HG03280 (cell line): ENCODE data around the gene C12orf76.
A peak's percentile ranks its signal among the peaks of the same experiment; 100 is the strongest.
"Not testable (repeated sequence)": the region's sequence is repeated elsewhere in the genome, so short reads cannot be mapped to it uniquely, and the experiment has no call there.

Experiments used
- ATAC-seq: cut with Tn5 transposase; IDR thresholded peaks from one replicate; pipeline ENCODE4 v1.9.1; 2021; ENCODE audit warnings: mild to moderate bottlenecking, moderate library complexity; ENCODE audit not compliant: unreplicated experiment

C12orf76 gene

GRCh38 chr12:110048242-110049027, at the start of gene C12orf76:
TSS of gene C12orf76 (minus strand) at chr12:110048522. CDS start at chr12:110048495, 27 bp downstream.
- peak; percentile 99 for ATAC-seq

DNA sequence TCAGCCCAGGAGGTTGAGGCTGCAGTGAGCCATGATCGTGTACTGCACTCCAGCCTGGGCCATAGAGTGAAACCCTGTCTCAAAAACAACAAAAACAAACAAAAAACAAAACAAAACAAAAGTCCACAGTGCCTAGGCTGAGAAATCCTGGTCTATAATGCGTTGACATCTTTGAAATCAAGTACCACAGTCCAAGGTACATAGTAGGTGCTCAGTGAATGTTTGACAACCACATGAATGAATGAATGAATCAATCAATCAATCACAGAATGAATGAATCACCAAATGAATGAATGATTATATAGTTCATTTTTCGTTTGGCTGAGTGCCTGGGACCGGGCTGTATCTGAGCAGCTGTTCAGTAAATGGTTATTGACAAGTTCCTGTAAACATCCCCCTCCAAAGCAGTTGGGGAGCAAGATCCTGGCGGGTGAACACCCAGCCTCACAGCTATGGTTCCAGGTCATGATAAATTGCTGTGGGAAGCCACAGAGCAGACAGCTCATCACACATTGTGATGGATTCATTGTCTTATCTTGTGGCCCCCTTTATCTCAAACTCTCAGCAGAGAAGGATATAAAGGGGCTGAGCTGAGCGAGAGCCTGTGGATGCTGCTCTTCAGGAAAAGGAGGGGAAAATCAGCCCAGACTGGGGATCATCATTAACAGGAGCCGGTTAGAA, 45.4 kb upstream of the C12orf76 start:
- ATAC-seq, result no peak

DNA sequence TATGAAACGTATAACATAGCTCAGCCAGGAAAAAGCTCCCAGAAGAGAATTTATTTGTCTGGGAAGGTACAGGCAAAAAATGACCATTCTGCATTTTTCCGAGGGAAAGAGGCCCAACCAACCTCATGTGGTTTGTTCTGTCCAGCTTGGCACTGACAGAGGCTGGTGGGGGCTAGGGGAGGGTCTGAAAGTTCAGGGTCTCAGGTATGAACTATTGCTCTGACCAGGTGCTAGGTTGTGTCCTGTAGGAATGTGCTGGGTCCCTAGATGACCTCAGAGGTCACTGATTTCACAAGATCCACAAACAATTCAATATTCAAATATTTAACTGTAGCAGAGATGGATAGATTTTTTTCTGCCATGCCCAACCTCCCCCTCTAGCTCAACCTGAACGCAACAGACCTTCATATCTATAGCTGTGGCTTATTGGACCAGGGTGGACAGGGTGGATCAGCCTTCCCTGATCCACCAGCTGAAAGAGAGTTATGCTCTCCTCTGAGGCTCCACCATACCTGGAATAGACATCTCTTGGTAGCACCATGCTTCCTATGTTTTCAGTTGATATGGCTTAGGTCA, 42.9 kb upstream of the C12orf76 start:
- ATAC-seq, result no peak

GRCh38 chr12:110090266-110091135, 42.2 kb upstream of the C12orf76 start:
- ATAC-seq, result no peak

DNA sequence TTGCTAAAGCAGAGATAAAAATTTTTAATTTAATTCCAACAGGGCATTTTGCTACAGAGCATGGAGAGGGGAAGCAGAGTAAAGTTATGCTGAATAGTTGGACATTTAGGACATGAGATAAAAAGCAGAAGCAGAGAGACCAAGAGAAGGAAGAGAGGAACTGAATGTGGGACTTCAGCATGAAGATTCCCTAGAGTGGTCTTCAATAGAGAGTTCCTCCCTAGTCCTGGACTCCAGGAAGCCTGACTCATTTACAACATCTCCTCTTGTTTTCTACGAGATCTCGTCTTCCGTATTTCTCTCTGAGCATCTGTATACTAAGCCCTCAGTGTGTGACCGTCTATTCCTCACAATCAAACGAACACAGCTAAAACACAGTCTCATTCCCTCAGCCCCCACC, 40.6 kb upstream of the C12orf76 start:
- ATAC-seq, result no peak

- not testable (repeated sequence) for ATAC-seq
Observed at GRCh38 chr12:110088216-110088615, 39.9 kb upstream of the C12orf76 start.

DNA sequence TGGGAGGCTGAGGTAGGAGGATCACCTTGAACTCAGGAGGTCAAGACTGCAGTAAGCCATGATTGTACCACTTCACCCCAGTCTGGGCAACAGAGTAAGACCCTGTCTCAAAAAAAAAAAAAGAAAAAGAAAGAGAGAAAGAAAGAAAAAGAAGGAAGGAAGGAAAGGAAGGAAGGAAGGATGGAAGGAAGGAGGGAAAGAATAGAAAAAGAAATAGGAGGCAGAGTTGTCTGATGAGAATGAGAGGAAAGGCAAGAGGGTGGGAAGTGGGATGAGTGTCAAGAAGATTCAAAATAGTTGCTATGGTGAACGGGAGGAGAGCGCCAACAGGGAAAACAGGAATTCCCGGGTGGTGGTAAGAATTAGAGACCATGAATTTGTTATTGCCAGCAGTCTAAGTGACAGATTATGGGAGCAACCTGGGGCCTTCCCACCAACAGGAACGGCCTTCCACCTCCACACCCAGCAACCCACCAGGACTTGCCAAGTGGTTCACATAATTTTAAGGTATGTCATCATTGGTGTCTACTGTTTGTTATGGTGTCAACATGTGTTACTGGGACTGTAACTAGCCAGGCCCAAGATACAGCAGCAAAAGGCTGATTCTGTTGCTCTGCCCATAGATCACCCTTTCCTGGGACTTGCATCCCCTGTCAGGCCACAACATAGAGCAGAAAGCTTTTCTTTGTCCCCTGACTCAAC, 36.1 kb upstream of the C12orf76 start:
- no peak for ATAC-seq

- ATAC-seq, result no peak
Observed at GRCh38 chr12:110080410-110080809, 32.1 kb upstream of the C12orf76 start.

DNA sequence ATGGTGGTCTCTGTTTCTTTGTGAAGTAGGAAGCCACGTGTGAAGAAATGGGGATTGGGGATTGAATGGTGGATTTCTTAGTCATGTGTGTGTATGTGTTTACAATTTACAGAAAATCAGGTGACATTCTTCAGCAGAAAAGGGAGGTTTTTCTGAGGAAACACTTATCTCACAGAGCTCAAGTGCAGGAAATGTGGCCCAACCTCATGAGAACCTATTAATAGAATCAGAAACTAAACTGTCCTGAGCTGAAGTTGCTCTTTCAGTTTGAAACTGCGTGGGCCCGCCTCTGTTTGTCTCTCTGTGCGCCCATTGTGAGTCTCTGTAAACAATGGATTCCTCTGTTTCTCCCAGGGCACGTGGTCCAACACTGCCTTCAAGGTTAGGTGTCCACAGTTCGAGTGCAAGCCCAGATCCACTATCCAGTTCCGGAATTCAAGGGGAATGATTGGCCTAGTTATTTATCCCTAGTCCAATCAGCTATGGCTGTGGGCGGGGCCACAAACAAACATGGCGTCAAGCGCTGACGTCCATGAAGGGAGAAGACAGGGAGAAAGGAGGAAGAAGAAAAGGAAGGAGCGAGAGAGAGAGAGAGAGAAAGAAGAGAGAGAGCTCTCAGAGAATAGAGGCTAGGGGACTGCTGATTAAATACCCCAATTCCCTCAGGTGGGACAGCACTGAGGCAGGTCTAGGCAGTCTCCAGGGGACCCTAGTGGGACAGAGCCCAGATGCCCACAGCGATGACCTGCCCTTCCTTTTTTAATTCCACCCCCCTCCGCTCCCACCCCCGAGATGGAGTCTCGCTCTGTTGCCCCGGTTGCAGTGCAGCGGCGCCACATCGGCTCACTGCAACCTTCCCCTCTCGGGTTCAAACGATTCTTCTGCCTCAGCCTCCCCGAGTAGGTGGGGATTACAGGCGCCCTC, 31.4 kb upstream of the C12orf76 start:
- peak; percentile 82 for ATAC-seq

DNA sequence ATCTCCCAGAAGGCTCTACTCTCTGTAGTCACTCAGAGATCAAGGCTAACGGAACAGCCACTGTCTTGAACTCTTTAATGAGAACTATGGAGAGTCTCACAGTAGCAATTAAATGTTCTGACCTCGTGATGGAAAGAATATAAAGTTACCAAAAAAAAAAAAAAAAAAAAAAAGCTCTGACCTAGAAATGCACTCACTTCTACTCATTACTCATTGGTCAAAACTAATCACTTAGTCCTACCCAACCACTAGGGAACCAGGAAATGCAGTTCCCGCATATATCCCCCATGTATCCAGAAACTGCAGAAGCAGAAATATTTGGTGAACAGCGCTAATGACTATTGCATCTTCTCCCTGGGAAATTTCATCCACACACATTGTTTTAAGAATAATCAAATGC, 29.5 kb upstream of the C12orf76 start:
- no peak for ATAC-seq

DNA sequence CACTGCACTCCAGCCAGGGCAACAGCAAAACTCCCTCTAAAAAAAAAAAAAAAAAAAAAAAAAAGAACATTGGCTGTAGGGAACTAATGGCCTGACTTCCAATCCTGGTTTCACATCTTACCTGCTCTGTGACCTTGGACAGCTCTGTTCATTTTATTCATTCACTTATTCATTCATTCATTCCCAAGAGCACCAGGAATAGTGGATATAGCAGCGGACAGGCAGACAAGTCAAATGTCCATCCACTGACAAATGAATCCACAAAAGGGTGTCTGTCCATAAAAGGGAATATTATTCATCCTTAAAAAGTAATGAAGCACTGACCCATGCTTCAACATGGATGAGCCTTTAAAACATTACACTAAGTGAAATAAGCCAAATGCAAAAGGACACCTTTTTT, 27.6 kb upstream of the C12orf76 start:
- ATAC-seq, result no peak

DNA sequence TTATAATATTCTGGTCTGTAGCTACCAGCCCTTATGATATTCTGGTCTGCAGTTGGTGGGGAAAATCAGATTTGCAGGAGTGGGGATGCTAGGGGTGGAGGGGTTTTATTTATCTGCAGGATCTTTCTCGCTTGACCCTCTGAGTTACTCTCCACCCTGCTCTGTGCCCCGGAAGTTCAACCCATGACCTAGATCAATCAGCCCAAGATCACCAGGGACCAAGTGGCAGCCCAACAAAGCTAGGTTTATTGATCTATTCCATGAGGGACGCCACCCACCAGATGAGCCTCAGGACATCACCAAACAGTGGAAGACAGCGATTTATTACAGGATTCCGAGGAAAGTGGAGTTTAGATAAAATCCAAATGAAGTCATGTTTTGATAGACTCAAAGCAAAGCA, 25.8 kb upstream of the C12orf76 start:
- ATAC-seq, result no peak

GRCh38 chr12:110073049-110073831, 24.9 kb upstream of the C12orf76 start:
- no peak for ATAC-seq

- ATAC-seq, result not testable (repeated sequence)
Observed at GRCh38 chr12:110072636-110073035, 24.3 kb upstream of the C12orf76 start.

DNA sequence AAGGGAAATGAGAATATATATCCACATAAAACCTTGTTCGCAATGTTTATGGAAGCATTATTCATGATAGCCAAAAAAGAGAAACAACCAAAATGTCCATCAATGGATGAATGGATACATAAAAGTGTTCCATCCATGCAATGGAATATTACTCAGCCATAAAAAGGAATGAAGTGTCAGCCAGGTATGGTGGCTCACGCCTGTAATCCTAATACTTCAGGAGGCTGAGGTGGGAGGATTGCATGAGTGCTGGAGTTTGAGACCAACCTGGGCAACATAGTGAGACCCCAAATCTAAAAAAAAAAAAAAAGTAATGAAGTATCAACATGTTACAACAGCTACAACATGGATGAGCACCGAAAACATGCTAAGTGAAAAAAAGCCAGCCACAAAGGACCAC, 23.6 kb upstream of the C12orf76 start:
- ATAC-seq, result no peak

DNA sequence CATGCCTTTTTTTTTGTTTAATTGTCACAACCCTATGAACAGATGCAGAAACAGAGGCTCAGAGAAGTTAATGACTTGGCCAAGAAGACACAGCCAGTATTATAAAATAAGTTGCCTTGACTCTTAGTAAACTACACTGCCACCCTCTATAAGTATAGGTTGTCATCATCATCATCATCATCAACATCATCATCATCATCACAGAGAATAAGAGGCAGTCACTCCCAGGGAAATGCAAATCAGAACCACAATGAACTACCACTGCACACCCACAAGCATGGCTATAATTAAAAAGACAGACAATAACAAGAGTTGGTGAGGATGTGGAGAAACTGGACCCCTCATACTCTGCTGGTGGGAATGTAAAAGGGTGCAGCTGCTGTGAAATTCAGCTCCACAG, 23.2 kb upstream of the C12orf76 start:
- no peak for ATAC-seq

DNA sequence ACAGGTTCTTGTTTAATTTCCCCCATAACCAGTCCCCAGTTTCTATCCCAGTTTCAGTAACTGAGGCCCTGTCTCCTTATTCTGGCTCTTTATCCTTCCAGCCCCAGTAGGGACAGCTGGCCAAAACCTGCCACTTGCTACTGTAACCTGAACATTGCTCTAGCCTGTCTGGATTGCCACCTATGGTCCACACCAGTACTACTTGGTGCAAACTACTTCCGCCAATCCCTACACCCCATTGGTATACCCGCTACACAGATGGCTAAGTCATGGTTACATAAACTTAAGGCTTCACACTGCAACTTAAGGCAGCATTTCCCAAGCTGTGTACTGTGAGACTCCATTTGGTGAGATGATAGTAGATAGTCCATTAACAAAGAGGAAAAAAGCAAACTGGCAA, 20.3 kb upstream of the C12orf76 start:
- ATAC-seq, result no peak

DNA sequence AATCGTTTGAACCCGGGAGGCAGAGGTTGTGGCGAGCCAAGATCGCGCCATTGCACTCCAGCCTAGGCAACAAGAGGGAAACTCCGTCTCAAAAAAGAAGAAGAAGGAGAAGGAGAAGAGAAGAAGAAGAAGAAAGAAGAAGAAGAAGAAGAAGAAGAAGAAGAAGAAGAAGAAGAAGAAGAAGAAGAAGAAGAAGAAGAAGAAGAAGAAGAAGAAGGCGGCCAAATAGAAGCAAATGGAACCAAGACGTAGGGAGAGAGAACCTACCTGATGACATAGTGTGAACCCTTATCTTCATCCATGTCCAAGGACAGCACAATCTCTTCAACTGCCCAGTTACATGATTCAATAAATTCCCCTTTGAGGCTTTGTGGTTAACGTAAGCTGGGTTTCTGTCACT, 19.8 kb upstream of the C12orf76 start:
- not testable (repeated sequence) for ATAC-seq

DNA sequence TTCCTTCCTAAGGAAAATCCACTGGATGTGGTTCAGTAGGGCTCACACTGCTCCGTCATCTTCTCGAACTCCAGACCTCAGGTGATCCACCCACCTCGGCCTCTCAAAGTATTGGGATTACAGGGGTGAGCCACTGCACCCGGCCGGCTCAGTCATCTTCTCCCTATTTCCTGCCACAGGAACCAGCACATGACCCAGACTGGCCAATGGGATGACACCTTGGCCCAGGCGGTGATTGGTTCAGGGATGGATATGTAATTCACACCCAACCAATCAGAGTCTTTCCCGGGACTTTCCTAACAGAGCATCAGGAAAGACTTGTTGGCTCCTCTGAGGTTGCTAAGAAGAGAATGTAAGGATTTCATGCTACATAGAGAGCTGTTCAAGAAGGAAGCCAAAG, 19.2 kb upstream of the C12orf76 start:
- no peak for ATAC-seq
